ENCODE measurements around the gene CAPN2.

The CAPN2 gene

DNA sequence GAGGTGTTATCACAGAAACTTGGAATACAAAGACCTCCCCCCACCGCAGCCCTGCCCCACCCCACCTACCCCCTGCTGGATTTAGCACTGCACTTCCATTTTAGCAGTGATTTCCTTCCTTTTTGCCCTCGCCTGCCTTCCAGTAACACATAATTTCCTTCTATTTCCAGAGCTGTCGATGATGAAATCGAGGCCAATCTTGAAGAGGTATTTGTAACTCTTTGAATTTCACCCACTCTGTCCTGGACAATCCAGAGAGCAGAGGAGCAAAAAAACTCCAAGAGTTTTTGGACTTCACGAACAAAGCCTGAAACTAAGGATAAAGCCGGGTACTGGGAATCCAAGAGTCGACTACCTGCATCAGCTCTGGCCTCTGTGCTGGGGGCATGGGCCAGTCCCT, 49.1 kb downstream of the CAPN2 start:
- no peak for DNase-seq (ENCODE audit: low read depth)

DNA sequence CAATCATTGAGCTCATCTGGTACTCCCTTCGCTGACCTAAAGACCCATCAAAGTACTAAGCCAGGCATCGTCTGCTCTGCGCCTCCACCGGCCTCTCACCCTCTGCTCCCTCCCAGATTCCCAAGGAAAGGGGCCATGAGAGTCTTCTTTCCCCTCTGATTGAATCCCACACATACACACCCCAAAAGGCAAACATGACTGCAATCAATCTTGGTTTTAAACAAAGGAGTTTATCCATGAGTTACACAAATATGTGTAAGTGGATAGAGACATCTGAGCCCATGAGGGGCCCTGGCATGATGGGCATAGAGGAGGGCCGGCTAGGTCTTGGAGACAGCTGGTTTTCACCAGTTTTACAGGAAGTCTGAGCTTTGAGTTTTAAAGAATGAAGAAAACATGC, 50.9 kb downstream of the CAPN2 start:
- DNase-seq (ENCODE audit: low read depth) = no peak

DNA sequence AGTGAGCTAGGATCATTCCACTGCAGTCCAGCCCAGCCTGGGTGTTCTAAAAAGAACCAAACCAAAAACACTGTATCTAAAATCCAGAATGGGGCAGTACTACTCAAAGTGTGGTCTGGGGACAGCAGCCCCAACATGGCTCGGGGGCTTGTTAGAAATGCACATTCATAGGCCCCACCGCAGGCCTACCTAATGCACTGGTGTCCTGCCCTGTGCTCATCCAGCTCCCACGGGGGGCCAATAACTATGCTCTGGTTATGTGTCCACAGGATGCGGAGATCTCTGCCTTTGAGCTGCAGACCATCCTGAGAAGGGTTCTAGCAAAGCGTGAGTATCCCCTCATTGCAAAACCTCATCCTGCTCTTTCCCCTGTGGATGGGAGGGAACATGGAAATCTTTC, 51.5 kb downstream of the CAPN2 start:
- no peak for DNase-seq (ENCODE audit: low read depth)

DNA sequence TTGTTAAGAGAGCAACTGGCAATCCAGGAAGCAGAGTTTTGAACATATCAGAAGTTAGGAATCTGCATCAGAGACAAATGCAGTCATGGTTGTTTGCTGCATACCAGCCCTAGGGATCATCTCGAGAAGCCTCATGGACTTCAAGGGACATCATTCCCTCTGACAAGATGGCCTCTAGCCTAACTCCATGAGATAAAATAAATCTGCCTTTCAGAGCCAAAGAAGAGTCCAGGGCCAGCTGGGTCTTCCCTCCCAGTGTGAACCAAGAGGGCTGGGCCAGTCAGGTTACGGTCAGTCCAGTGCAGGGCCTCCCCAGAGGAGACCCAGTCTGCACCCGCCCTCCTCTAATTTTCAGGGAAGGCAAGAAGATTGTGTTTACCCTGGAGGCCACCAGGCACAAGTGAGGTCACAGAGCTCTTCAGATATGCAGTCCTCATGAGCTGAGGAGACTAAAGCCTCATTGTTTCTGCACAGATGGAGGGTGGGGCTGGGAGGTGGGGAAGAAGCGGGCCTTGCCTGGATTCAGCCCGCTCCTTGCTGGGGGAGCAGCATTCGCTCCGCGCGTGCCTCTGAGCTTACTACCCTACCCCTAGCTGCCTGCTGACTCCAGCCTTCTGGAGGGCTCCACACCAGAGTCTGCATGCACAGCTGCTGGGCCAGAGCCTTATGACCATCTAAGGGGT, 52.8 kb downstream of the CAPN2 start:
- no peak for DNase-seq (ENCODE audit: low read depth)

DNA sequence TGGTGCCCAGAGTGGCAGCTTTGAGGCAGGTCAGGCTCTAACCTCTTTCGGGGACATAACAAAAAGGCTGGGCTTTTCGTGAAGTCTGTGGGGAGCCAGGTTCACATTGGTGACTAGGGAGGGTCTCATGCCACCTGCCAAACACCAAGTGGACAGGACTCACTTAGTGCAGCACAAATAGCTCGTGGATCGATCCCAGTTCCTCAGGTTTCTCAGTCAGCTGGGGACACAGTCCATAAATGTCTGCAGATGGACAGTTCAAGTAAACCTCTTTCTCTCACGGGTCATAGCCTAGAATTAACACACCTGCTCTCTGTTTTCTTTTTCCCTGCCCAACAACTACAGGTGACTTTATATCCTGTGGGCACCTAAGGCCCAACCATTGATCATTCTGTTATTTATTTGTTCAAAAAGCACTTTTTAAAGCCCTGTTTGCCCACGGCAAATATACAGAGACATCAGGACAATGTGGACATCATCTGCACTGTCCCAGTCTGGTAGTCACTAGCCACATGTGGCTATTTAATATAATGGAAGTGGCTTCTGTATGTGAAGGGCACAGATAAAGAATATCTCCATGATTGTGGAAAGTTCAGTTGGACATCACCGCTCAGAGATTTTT, 53.5 kb downstream of the CAPN2 start:
- DNase-seq (ENCODE audit: low read depth) = no peak

DNA sequence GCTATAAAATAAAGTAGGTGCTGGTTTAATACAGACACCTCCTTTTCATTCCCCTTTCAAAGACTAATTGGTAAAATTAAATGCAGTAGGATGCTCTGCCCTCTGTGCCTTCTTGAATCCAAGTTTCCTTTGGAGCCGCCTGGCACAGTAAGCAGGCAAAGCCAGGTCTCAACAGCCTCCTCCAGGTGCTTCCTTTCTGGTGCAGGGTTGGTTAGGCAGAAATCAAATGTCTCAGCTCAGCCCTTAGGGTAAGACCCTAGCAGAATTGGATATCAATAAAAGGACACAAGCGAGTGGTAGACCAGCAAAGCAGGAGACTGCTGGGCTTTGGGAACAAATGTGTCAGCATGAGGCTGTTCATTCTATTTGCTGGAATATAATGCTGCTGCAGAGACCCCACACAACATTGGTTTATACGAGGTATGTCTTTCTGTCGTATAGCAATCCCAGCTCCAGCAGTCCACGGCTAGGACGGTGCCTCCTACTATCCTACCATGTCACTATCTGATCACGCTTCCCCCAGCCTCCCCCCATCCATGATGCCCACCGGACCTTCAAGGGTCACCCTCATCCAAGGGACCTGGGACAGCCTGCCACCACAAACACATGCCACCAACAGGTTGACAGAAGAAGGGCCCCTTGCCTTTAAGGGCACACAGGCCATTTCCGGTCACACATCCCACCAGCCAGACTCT, 58.4 kb downstream of the CAPN2 start:
- no peak for DNase-seq (ENCODE audit: low read depth)

DNA sequence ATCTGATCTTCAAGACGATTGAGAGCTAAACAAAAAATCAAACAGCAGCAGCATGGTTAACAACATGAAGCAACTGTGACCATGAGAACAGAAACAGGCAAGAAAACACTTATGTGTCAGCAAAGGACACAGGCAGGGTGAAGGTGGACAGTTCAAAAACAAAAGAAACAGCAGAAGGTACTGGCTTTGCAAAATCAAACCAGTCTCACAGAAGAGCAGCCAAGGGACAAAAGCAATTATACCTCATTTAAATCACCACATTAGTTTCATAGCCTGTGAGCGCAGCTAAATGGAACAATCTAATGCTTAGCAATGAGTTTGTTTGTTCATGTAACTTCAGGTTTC, 59.1 kb downstream of the CAPN2 start:
- DNase-seq (ENCODE audit: low read depth) = no peak

DNA sequence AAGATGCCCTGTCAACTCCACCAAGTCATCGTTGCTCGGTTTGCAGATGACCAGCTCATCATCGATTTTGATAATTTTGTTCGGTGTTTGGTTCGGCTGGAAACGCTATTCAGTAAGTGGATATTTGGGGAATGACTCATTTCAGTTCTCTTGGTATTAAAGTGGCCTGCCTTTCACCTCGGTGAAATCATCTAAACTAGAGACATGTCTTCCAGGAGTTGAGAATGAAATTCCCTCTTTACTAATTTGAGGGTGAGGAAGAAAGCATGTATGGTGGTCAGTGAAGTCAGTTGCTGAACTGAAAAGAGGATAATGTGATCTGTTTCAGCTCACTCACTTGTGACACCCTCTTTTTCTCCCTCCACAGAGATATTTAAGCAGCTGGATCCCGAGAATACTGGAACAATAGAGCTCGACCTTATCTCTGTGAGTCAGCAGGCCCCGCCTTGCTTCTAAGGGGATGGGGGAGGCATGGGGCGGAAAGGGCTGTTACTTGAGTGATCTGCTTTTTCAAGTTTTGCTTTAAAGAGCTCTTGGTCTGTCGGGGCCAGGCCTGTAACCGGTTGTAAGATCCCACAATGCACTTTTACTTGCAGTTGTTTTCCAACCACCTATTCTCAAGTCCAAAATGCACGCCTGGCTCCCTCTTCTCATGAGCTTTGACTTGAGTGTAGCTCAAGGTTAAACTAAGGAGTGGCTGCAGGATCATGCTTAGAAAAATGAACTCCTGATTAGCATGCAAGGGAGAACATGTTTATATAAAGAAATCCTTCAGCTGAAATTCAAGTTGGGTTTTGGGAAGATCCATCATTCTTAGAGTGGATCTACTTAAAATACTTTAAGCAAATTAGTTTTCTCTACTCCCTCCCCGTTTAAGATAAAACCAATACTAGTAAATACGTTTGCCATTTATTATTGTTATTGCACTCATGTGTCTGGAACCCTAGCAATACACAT, 59.8 kb downstream of the CAPN2 start:
- DNase-seq (ENCODE audit: low read depth) = peak; percentile 81

DNA sequence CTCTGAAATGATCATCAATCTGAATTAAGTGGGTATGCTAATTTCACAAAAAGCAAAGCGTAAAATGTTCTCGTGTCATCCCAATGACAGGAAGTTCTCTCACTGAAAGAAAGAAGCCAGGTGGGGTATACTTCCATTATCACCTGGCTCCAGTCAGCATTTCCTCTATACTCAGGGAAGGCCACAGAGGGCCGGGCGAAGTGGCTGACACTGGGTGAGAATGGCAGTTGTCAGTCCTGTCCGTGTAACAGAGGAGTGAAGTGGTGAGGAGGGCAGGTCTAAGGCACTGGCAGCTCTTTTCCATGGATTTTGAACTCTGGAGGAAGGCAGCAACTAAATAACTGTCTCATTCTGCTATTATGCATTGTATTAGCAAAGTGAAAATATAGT, 60.4 kb downstream of the CAPN2 start:
- DNase-seq (ENCODE audit: low read depth) = no peak

DNA sequence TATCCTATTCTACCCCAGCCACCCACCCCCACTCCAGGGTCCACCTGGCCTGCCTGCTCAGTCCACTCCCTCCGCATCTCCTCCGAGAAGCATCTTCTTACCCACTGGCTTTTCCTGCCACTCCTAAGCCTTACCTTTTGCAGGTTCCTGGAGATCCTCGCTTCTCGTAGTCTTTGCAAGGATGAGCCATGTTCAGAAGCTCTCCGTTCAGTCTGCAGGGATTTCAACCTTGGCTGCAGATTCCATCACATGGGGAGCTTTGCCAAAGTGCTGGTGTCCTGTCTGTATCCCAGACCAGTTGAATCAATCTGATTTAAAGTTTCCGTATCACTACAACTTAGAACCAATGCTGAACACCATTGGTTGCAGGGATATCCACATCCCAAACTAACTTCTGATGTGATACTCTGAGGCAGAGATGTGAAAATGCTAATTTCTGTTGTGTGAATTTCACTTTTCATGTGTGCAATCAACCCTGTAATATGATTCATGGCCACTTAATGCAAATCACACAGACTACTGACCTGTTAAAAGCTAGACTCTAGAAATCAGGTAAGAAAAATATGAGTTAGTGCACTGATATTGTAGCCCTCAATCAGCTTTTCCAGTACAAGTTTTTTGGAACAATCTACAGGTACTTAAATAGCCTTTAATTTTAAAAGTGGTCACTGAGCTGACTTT, 61.9 kb downstream of the CAPN2 start:
- DNase-seq (ENCODE audit: low read depth) = no peak

DNA sequence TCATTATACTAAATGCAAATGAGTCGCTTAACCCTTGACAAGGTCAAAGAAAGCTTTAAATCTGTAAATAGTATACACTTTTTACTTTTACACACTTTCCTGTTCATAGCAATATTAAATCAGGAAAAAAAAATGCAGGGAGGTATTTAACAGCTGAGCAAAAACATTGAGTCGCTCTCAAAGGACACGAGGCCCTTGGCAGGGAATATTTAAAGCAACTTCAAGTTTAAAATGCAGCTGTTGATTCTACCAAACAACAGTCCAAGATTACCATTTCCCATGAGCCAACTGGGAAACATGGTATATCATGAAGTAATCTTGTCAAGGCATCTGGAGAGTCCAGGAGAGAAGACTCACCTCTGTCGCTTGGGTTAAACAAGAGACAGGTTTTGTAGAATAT, 62.7 kb downstream of the CAPN2 start:
- no peak for DNase-seq (ENCODE audit: low read depth)

DNA sequence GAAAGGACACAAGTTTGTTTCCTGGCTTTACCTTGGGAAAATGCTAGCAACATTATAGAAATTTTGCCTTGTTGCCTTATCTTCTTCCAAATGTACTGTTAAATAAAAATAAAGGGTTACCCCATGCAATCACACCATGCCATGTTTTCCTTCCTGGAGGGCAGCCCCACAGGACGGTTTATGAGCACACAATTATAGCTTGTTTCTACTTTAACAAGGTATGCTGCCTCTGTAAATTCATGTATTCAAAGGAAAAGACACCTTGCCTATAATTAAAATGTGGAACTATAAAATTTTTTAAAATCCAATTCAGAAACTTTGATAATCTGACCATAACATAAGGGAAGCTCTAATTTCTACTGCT, 63.4 kb downstream of the CAPN2 start:
- no peak for DNase-seq (ENCODE audit: low read depth)

DNA sequence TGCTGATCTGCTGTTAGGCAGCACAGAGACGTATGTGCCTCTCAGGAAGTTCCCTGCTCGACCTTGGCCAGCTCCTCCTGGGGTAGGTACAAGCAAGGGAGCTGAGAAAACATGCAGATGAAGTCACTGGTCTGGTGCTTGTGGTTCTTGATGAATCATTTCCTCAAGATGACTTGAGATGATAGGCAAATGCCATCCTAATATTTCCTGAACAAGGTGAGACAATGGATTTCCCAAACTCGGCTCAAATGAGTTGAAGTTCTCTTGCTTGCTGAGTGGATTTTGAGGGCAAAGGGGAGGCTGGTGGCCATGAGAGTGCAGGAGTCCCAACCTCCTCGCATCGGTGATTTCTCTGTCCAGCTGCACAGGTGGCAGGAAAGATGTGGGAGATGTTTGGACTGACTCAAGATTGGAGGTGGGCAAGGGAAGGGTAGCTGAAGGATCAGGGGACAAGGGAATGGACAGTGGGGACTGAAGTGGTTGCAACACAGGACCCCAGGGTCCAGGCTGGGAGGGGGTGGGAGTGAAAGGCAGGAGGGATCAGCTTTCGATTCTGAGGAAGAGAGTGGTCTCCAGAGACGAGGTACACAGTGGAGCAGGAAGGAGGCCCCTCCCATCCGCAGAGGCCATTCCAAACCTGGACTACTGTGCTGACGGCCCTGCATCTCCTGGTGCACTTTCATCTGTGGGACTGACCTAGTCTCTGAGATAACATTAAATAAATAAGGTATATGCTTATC, 63.9 kb downstream of the CAPN2 start:
- peak; percentile 35 for DNase-seq (ENCODE audit: low read depth)

DNA sequence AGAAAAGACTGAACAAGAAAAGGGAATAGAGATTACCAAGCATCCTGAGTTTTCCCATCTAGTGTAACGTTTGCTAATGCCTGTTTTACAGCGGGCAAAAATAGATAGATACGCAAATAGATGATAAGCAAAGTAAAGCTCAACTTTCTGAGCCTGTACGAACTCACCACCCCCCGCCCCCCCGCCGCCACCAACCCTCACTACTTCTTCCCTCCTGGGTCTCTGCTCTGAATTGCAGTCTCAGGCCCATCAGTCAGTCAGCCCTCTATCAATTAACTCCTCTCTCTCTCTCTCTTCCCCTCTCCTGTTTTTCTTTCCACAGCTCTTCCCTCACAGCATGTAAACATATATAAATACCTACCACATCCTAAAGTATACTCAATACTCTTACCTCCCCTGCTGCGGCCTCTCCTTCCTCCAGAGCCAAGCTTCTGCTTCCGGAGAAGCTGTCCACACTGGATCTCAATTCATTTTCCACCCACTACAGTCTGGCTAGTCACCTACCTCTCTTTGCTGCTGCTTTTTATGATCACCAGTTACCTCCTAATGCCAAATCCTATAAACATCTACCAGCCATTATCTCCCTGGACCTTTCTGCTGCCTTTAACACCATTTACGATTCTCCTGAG, 64.6 kb downstream of the CAPN2 start:
- DNase-seq (ENCODE audit: low read depth) = no peak

DNA sequence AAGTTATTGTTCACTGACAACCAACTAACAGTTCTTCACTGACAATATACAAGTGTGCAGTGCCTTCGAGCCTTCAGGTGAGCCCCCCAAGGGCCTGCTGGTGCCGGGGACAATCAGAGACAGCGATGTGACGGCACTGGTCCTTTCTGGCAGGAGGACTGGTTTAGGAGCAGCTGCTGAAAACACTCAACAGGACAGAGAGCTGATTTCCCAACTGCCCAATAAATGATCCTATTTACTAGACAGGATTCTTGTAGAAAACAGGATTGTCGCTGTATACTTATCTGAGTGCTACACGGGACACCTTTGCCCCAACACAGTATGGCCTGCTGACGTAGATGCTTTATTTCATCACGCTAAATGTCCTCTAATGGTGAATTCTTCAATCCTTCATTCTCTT, 68.0 kb downstream of the CAPN2 start:
- no peak for DNase-seq (ENCODE audit: low read depth)

DNA sequence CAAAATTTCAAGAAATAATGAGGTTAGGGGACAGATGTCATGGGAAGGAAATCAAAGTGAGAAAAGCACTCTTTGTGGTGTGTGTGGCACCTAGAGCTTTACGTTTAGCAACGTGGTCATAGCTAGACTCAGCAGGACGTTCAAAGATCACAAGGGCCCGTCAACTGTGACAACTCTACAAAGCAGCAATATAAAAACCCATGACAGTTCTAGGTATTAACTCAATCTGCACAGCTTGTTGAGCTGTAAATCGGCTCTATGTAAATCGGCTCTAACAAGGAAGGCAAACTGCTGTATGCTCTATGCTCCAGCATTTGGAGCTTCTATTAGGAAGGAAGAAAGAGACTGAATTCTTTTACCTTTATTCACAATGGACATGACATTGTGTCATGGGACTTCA, 68.6 kb downstream of the CAPN2 start:
- no peak for DNase-seq (ENCODE audit: low read depth)

DNA sequence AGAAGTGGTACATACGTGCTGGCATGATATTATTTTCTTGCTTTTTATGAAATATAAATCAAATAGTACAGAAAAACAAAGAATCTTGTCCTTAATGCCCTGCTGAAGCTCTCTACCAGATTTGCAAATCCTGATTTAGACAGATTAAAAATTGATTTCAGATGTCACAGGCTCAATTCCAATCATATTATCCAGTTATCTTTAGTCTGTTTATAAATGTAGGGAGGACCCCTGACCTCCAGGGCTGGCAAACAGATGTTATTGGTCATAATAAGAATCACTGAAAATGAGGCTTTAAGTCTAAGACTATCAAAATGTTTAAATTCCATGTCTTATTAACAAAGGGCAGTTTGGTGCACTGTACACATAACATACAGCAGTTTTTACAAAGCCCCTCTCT, 71.3 kb downstream of the CAPN2 start:
- DNase-seq (ENCODE audit: low read depth) = no peak

DNA sequence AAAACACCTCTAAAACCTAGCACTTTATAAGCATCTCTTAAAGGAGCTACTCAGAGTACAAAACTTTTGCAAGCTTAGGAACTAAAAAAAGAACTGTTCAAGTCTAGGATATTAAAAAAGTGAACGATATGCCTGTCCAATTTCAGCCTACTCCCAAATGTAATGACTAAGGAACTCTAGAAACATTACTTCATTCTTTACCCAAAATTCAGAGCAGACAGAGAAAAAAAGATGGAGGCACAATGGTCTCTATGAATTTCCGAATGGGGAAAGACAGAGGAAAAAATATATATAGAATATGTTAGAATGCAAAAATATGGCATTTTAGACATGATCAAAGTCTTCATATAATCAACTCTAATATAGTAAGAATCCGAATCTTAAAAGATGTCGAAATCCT, 72.2 kb downstream of the CAPN2 start:
- DNase-seq (ENCODE audit: low read depth) = no peak

DNA sequence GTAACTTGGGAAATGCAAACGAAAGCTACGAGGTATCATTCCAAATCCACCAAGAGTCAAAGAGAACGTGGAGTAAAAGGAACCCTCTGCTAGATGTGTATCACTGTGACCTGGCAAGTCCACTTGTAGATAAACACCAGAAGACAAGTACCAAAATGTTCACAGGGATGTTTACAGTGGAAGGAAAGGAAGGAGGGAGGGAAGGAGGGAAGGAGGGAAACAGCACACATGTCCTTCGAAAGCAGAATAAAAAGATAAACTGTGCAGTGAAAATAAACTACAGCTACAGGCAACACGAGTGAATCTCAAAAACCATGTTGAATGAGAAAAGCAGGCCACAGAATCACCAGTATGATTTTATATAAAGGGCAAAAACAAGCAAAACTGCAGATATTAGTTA, 73.5 kb downstream of the CAPN2 start:
- no peak for DNase-seq (ENCODE audit: low read depth)

DNA sequence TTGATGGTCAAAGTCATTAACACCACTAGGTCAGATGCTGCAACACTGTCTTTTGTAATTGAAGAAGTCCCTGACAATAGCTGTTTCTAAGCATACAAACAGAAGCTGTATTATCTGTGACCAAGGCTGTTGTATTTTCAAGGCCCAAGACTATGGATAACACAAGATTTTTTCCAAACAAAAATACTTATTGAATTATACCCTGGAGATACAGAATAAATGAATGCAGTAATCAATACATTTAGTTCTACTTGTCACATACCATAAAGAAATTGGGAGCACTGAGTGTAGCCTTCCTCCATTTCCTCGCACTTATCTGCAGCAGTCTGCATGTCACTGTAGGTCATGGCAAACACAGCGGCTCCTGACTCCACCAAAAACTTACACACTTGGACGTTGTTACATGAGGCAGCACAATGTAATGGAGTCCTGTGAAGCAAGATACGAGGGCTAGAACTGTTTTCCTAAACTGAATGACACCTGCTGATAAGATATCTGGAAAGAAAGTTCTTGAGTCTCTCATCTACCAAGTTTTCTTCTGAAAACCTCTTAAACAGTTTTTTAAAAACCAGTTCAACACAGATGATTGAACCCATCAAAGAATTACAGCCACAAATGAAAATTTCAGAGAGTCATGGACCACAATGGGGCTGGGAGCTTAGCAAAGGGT, 76.5 kb downstream of the CAPN2 start:
- DNase-seq (ENCODE audit: low read depth) = no peak

Measured in HS-27A (cell line).